Measurements from ENCODE around the gene OSBPL8. TPM values are rescaled to one million over a fixed set of nuclear protein-coding genes. Genes with fewer than 3 reads are reported as not detected.

Gene OSBPL8
- polyA plus RNA-seq, 4 donors, result 4.5 to 25.9 (median 6.7) TPM

- H3K27me3 ChIP-seq (ENCODE audit: control insufficient read depth in 3 of 3, insufficient read depth in 3 of 3, low read length in 3 of 3), result no peaks in the 10 kb centered on the region
- H3K9me3 ChIP-seq (ENCODE audit: control insufficient read depth in 2 of 2, insufficient read depth in 1 of 2, low read depth in 1 of 2, low read length in 1 of 2), result peaks cover 0 to 19% of the 10 kb centered on the region in 2 donors
- 11 to 43% (median 35%) methylated on average over 9 of the region's 9 CpGs for WGBS, 3 donors
- peak overlapping the region in 1 of 3 donors; percentile 44 for H3K27ac ChIP-seq (ENCODE audit: low read depth in 1 of 3, low read length in 2 of 3)
- peak overlapping the region in 1 of 3 donors; percentile 19 for H3K4me3 ChIP-seq (ENCODE audit: low read depth in 1 of 3, low read length in 3 of 3)
- H3K4me1 ChIP-seq (ENCODE audit: control insufficient read depth in 3 of 3, insufficient read depth in 2 of 3, low read depth in 1 of 3, low read length in 2 of 3), result peaks cover 0 to 3% (median 0%) of the 10 kb centered on the region in 3 donors
- DNase-seq, result peak; percentile 9 to 47
- no peaks in the 10 kb centered on the region for H3K36me3 ChIP-seq (ENCODE audit: control insufficient read depth in 3 of 3, insufficient read depth in 2 of 3, low read depth in 1 of 3, low read length in 3 of 3)
- peak; percentile 55 for FAIRE-seq
Measured at GRCh38 chr12:76422543-76423438, 136.8 kb downstream of the OSBPL8 start.

GRCh38 chr12:76422154-76422542, 137.4 kb downstream of the OSBPL8 start:
- Histone ChIP-seq H3K4me1 (ENCODE audit: control insufficient read depth in 3 of 3, insufficient read depth in 2 of 3, low read depth in 1 of 3, low read length in 2 of 3) (peaks cover 0 to 3% (median 0%) of the 10 kb centered on the region in 3 donors), H3K27me3 (ENCODE audit: control insufficient read depth in 3 of 3, insufficient read depth in 3 of 3, low read length in 3 of 3) (no peaks in the 10 kb centered on the region), H3K27ac (ENCODE audit: low read depth in 1 of 3, low read length in 2 of 3) (peak overlapping the region in 1 of 3 donors; percentile 44), H3K9me3 (ENCODE audit: control insufficient read depth in 2 of 2, insufficient read depth in 1 of 2, low read depth in 1 of 2, low read length in 1 of 2) (peaks cover 0 to 19% of the 10 kb centered on the region in 2 donors), H3K4me3 (ENCODE audit: low read depth in 1 of 3, low read length in 3 of 3) (peak overlapping the region in 1 of 3 donors; percentile 19), H3K36me3 (ENCODE audit: control insufficient read depth in 3 of 3, insufficient read depth in 2 of 3, low read depth in 1 of 3, low read length in 3 of 3) (no peaks in the 10 kb centered on the region)
- FAIRE-seq (no peak), DNase-seq (no peak)
- 34 to 54% (median 51%) methylated on average over 2 of the region's 2 CpGs for WGBS, 3 donors

- Histone ChIP-seq H3K27me3 (ENCODE audit: control insufficient read depth in 3 of 3, insufficient read depth in 3 of 3, low read length in 3 of 3) (no peaks in the 10 kb centered on the region), H3K4me1 (ENCODE audit: control insufficient read depth in 3 of 3, insufficient read depth in 2 of 3, low read depth in 1 of 3, low read length in 2 of 3) (peaks cover 0 to 3% (median 0%) of the 10 kb centered on the region in 3 donors), H3K36me3 (ENCODE audit: control insufficient read depth in 3 of 3, insufficient read depth in 2 of 3, low read depth in 1 of 3, low read length in 3 of 3) (no peaks in the 10 kb centered on the region), H3K4me3 (ENCODE audit: low read depth in 1 of 3, low read length in 3 of 3) (no peak overlapping the region), H3K9me3 (ENCODE audit: control insufficient read depth in 2 of 2, insufficient read depth in 1 of 2, low read depth in 1 of 2, low read length in 1 of 2) (peaks cover 0 to 17% of the 10 kb centered on the region in 2 donors), H3K27ac (ENCODE audit: low read depth in 1 of 3, low read length in 2 of 3) (no peak overlapping the region)
- FAIRE-seq (no peak), DNase-seq (no peak)
- 86 to 92% (median 92%) methylated on average over 2 of the region's 2 CpGs for WGBS, 3 donors
Measured at GRCh38 chr12:76421046-76421445, 138.5 kb downstream of the OSBPL8 start.

GRCh38 chr12:76420222-76420621, 139.3 kb downstream of the OSBPL8 start:
- Histone ChIP-seq H3K9me3 (ENCODE audit: control insufficient read depth in 2 of 2, insufficient read depth in 1 of 2, low read depth in 1 of 2, low read length in 1 of 2) (peaks cover 0 to 11% of the 10 kb centered on the region in 2 donors), H3K36me3 (ENCODE audit: control insufficient read depth in 3 of 3, insufficient read depth in 2 of 3, low read depth in 1 of 3, low read length in 3 of 3) (no peaks in the 10 kb centered on the region), H3K27me3 (ENCODE audit: control insufficient read depth in 3 of 3, insufficient read depth in 3 of 3, low read length in 3 of 3) (no peaks in the 10 kb centered on the region), H3K27ac (ENCODE audit: low read depth in 1 of 3, low read length in 2 of 3) (no peak overlapping the region), H3K4me3 (ENCODE audit: low read depth in 1 of 3, low read length in 3 of 3) (no peak overlapping the region), H3K4me1 (ENCODE audit: control insufficient read depth in 3 of 3, insufficient read depth in 2 of 3, low read depth in 1 of 3, low read length in 2 of 3) (peaks cover 0 to 3% (median 0%) of the 10 kb centered on the region in 3 donors)
- FAIRE-seq (peak; percentile 39), DNase-seq (no peak)
- WGBS, 3 donors, result 84 to 88% (median 84%) methylated on average over 2 of the region's 2 CpGs

- no peaks in the 10 kb centered on the region for H3K9me3 ChIP-seq (ENCODE audit: control insufficient read depth in 2 of 2, insufficient read depth in 1 of 2, low read depth in 1 of 2, low read length in 1 of 2)
- H3K36me3 ChIP-seq (ENCODE audit: control insufficient read depth in 3 of 3, insufficient read depth in 2 of 3, low read depth in 1 of 3, low read length in 3 of 3), result no peaks in the 10 kb centered on the region
- H3K27me3 ChIP-seq (ENCODE audit: control insufficient read depth in 3 of 3, insufficient read depth in 3 of 3, low read length in 3 of 3), result no peaks in the 10 kb centered on the region
- DNase-seq (no peak), FAIRE-seq (no peak)
- no peak overlapping the region for H3K4me3 ChIP-seq (ENCODE audit: low read depth in 1 of 3, low read length in 3 of 3)
- peaks cover 0 to 3% (median 0%) of the 10 kb centered on the region in 3 donors for H3K4me1 ChIP-seq (ENCODE audit: control insufficient read depth in 3 of 3, insufficient read depth in 2 of 3, low read depth in 1 of 3, low read length in 2 of 3)
- no peak overlapping the region for H3K27ac ChIP-seq (ENCODE audit: low read depth in 1 of 3, low read length in 2 of 3)
Measured at GRCh38 chr12:76417116-76417515, 142.5 kb downstream of the OSBPL8 start.

- WGBS, 3 donors, result 84 to 89% (median 87%) methylated on average over 4 of the region's 4 CpGs
- no peak overlapping the region for H3K27ac ChIP-seq (ENCODE audit: low read depth in 1 of 3, low read length in 2 of 3)
- H3K4me1 ChIP-seq (ENCODE audit: control insufficient read depth in 3 of 3, insufficient read depth in 2 of 3, low read depth in 1 of 3, low read length in 2 of 3), result no peaks in the 10 kb centered on the region
- FAIRE-seq (no peak), DNase-seq (no peak)
- H3K9me3 ChIP-seq (ENCODE audit: control insufficient read depth in 2 of 2, insufficient read depth in 1 of 2, low read depth in 1 of 2, low read length in 1 of 2), result no peaks in the 10 kb centered on the region
- no peak overlapping the region for H3K4me3 ChIP-seq (ENCODE audit: low read depth in 1 of 3, low read length in 3 of 3)
- H3K27me3 ChIP-seq (ENCODE audit: control insufficient read depth in 3 of 3, insufficient read depth in 3 of 3, low read length in 3 of 3), result no peaks in the 10 kb centered on the region
- H3K36me3 ChIP-seq (ENCODE audit: control insufficient read depth in 3 of 3, insufficient read depth in 2 of 3, low read depth in 1 of 3, low read length in 3 of 3), result no peaks in the 10 kb centered on the region
Measured at GRCh38 chr12:76413121-76413520, 146.4 kb downstream of the OSBPL8 start.

- 84 to 91% (median 90%) methylated on average over 5 of the region's 5 CpGs for whole genome bisulfite sequencing, 3 donors
- no peak for FAIRE-seq
Measured at GRCh38 chr12:76410781-76411180, 148.8 kb downstream of the OSBPL8 start.

GRCh38 chr12:76410371-76410770, 149.2 kb downstream of the OSBPL8 start:
- no peaks in the 10 kb centered on the region for H3K27me3 ChIP-seq (ENCODE audit: control insufficient read depth in 3 of 3, insufficient read depth in 3 of 3, low read length in 3 of 3)
- H3K27ac ChIP-seq (ENCODE audit: low read depth in 1 of 3, low read length in 2 of 3), result no peak overlapping the region
- no peak for FAIRE-seq
- no peaks in the 10 kb centered on the region for H3K9me3 ChIP-seq (ENCODE audit: control insufficient read depth in 2 of 2, insufficient read depth in 1 of 2, low read depth in 1 of 2, low read length in 1 of 2)
- H3K36me3 ChIP-seq (ENCODE audit: control insufficient read depth in 3 of 3, insufficient read depth in 2 of 3, low read depth in 1 of 3, low read length in 3 of 3), result peaks cover 0 to 2% (median 0%) of the 10 kb centered on the region in 3 donors
- H3K4me1 ChIP-seq (ENCODE audit: control insufficient read depth in 3 of 3, insufficient read depth in 2 of 3, low read depth in 1 of 3, low read length in 2 of 3), result no peaks in the 10 kb centered on the region
- H3K4me3 ChIP-seq (ENCODE audit: low read depth in 1 of 3, low read length in 3 of 3), result no peak overlapping the region
- DNase-seq, result no peak

More at GRCh38 chr12:76410781-76411180, 148.8 kb downstream of the OSBPL8 start:
- Histone ChIP-seq H3K36me3 (ENCODE audit: control insufficient read depth in 3 of 3, insufficient read depth in 2 of 3, low read depth in 1 of 3, low read length in 3 of 3) (peaks cover 0 to 2% (median 0%) of the 10 kb centered on the region in 3 donors), H3K4me3 (ENCODE audit: low read depth in 1 of 3, low read length in 3 of 3) (no peak overlapping the region), H3K4me1 (ENCODE audit: control insufficient read depth in 3 of 3, insufficient read depth in 2 of 3, low read depth in 1 of 3, low read length in 2 of 3) (no peaks in the 10 kb centered on the region), H3K9me3 (ENCODE audit: control insufficient read depth in 2 of 2, insufficient read depth in 1 of 2, low read depth in 1 of 2, low read length in 1 of 2) (no peaks in the 10 kb centered on the region), H3K27ac (ENCODE audit: low read depth in 1 of 3, low read length in 2 of 3) (no peak overlapping the region), H3K27me3 (ENCODE audit: control insufficient read depth in 3 of 3, insufficient read depth in 3 of 3, low read length in 3 of 3) (no peaks in the 10 kb centered on the region)
- no peak for DNase-seq

All from small intestine (tissue), 7 donors.